GM12873 (cell line): Measurements from ENCODE around the gene SLC8A2.

ENCODE experiments used
- CTCF ChIP-seq: IDR thresholded peaks from 2 replicates; pipeline ENCODE4 v1.5.1; 2012; ENCODE audit warnings: low read depth, mild to moderate bottlenecking, moderate library complexity, low read length, control low read depth; ENCODE audit not compliant: insufficient read depth; ENCODE audit errors: missing control alignments

Gene SLC8A2

GRCh38 chr19:47512948-47513319, 41.2 kb upstream of the SLC8A2 start:
- no peak for TF ChIP-seq CTCF

GRCh38 chr19:47512183-47512947, 40.7 kb upstream of the SLC8A2 start:
- no peak for TF ChIP-seq CTCF

- TF ChIP-seq CTCF, result no peak
Observed at GRCh38 chr19:47511681-47512080, 40.0 kb upstream of the SLC8A2 start.

GRCh38 chr19:47511128-47511517, 39.4 kb upstream of the SLC8A2 start:
- no peak for TF ChIP-seq CTCF

- TF ChIP-seq CTCF, result no peak
Observed at GRCh38 chr19:47510516-47511127, 38.9 kb upstream of the SLC8A2 start.

- TF ChIP-seq CTCF, result no peak
Observed at GRCh38 chr19:47509973-47510372, 38.3 kb upstream of the SLC8A2 start.

GRCh38 chr19:47509170-47509847, 37.6 kb upstream of the SLC8A2 start:
- no peak for TF ChIP-seq CTCF
